Activated CD4-positive, alpha-beta T cell treated with anti-CD3 and anti-CD28 coated beads, Interleukin-2, amount 10 ng/mL, durations not matched to agents 7 days and 5 days (primary cell): ENCODE measurements around the gene KIF25. TPM values are rescaled to one million over a fixed set of nuclear protein-coding genes. Genes with fewer than 3 reads are reported as not detected.

ENCODE experiments used
- CTCF ChIA-PET: fragments of 350-600 bp; sonication (Branson Sonifier 250); formaldehyde crosslinking; loops from one replicate; lab custom pipeline; 2021; ENCODE audit warnings: antibody characterized with exemption; lab: Charles Lee
- POLR2A ChIA-PET: fragments of 350-600 bp; sonication (Branson Sonifier 250); formaldehyde crosslinking; loops from one replicate; lab custom pipeline; 2021; ENCODE audit warnings: antibody characterized with exemption; lab: Charles Lee
- DNase-seq: peaks from one replicate; pipeline ENCODE4 v3.0.0-alpha.2; 2020
- H3K27ac Mint-ChIP-seq: one replicate; pipeline ENCODE4 v1.8.0; 2021; ENCODE audit warnings: mild to moderate bottlenecking, moderate library complexity, mixed read lengths
- H3K27me3 Mint-ChIP-seq: one replicate; pipeline ENCODE4 v1.8.0; 2021; ENCODE audit warnings: mixed read lengths
- H3K36me3 Mint-ChIP-seq: one replicate; pipeline ENCODE4 v1.8.0; 2021; ENCODE audit warnings: low read depth, mixed read lengths
- H3K4me1 Mint-ChIP-seq: one replicate; pipeline ENCODE4 v1.8.0; 2021; ENCODE audit warnings: mixed read lengths
- H3K4me3 Mint-ChIP-seq: one replicate; pipeline ENCODE4 v1.8.0; 2021; ENCODE audit warnings: mild to moderate bottlenecking, moderate library complexity, mixed read lengths
- H3K9me3 Mint-ChIP-seq: one replicate; pipeline ENCODE4 v1.8.0; 2021; ENCODE audit warnings: mixed read lengths
- total RNA-seq, 2 experiments: library from RNA; stranded (reverse); gene quantifications; one replicate each; pipeline ENCODE4 v1.2.3, GENCODE V29; 2021

Gene KIF25
- total RNA-seq, 2 experiments from 2014 or later = not detected

- Mint-ChIP-seq H3K27me3 (no peaks in the 10 kb centered on the region), H3K9me3 (peaks cover 3% of the 10 kb centered on the region), H3K4me3 (no peak overlapping the region), H3K36me3 (no peaks in the 10 kb centered on the region), H3K4me1 (no peaks in the 10 kb centered on the region), H3K27ac (no peak overlapping the region)
- ChIA-PET POLR2A (no interaction called here), CTCF (no interaction called here)
- DNase-seq = no peak
Measured at GRCh38 chr6:168088161-168089053, 90.9 kb downstream of the KIF25 start.

- no peaks in the 10 kb centered on the region for H3K4me1 Mint-ChIP-seq
- peaks cover 3% of the 10 kb centered on the region for H3K9me3 Mint-ChIP-seq
- no peaks in the 10 kb centered on the region for H3K36me3 Mint-ChIP-seq
- ChIA-PET CTCF (no interaction called here), POLR2A (no interaction called here)
- no peak overlapping the region for H3K4me3 Mint-ChIP-seq
- H3K27ac Mint-ChIP-seq = no peak overlapping the region
- H3K27me3 Mint-ChIP-seq = no peaks in the 10 kb centered on the region
- no peak for DNase-seq
Measured at GRCh38 chr6:168089186-168090063, 92.0 kb downstream of the KIF25 start.

- no peak for DNase-seq
- ChIA-PET POLR2A (no interaction called here), CTCF (no interaction called here)
- Mint-ChIP-seq H3K4me3 (no peak overlapping the region), H3K27me3 (no peaks in the 10 kb centered on the region), H3K4me1 (no peaks in the 10 kb centered on the region), H3K9me3 (peaks cover 3% of the 10 kb centered on the region), H3K36me3 (no peaks in the 10 kb centered on the region), H3K27ac (no peak overlapping the region)
Measured at GRCh38 chr6:168090064-168090690, 92.7 kb downstream of the KIF25 start.

- Mint-ChIP-seq H3K27ac (no peak overlapping the region), H3K9me3 (peaks cover 3% of the 10 kb centered on the region), H3K27me3 (no peaks in the 10 kb centered on the region), H3K4me1 (no peaks in the 10 kb centered on the region), H3K36me3 (no peaks in the 10 kb centered on the region), H3K4me3 (no peak overlapping the region)
- CTCF ChIA-PET = no interaction called here
- DNase-seq = no peak
- POLR2A ChIA-PET = no interaction called here
Measured at GRCh38 chr6:168090706-168091105, 93.2 kb downstream of the KIF25 start.

- peaks cover 3% of the 10 kb centered on the region for H3K9me3 Mint-ChIP-seq
- POLR2A ChIA-PET = no interaction called here
- H3K4me3 Mint-ChIP-seq = no peak overlapping the region
- no peak overlapping the region for H3K27ac Mint-ChIP-seq
- H3K27me3 Mint-ChIP-seq = no peaks in the 10 kb centered on the region
- H3K4me1 Mint-ChIP-seq = no peaks in the 10 kb centered on the region
- CTCF ChIA-PET = no interaction called here
- no peak for DNase-seq
- no peaks in the 10 kb centered on the region for H3K36me3 Mint-ChIP-seq
Measured at GRCh38 chr6:168091381-168092264, 94.2 kb downstream of the KIF25 start.

GRCh38 chr6:168092541-168092940, 95.1 kb downstream of the KIF25 start:
- no peak for DNase-seq
- CTCF ChIA-PET = no interaction called here
- Mint-ChIP-seq H3K36me3 (no peaks in the 10 kb centered on the region), H3K4me3 (no peak overlapping the region), H3K27ac (no peak overlapping the region), H3K4me1 (no peaks in the 10 kb centered on the region), H3K27me3 (no peaks in the 10 kb centered on the region), H3K9me3 (peaks cover 3% of the 10 kb centered on the region)
- POLR2A ChIA-PET = no interaction called here

GRCh38 chr6:168093071-168093505, 95.6 kb downstream of the KIF25 start:
- CTCF ChIA-PET = no interaction called here

GRCh38 chr6:168093634-168094033, 96.2 kb downstream of the KIF25 start:
- CTCF ChIA-PET = no interaction called here
- H3K4me3 Mint-ChIP-seq = no peak overlapping the region
- H3K36me3 Mint-ChIP-seq = no peaks in the 10 kb centered on the region
- POLR2A ChIA-PET = no interaction called here
- H3K4me1 Mint-ChIP-seq = no peaks in the 10 kb centered on the region
- no peak for DNase-seq
- H3K27ac Mint-ChIP-seq = no peak overlapping the region
- no peaks in the 10 kb centered on the region for H3K27me3 Mint-ChIP-seq
- H3K9me3 Mint-ChIP-seq = peaks cover 3% of the 10 kb centered on the region

More at GRCh38 chr6:168093071-168093505, 95.6 kb downstream of the KIF25 start:
- Mint-ChIP-seq H3K4me3 (no peak overlapping the region), H3K9me3 (peaks cover 3% of the 10 kb centered on the region), H3K4me1 (no peaks in the 10 kb centered on the region), H3K27me3 (no peaks in the 10 kb centered on the region), H3K27ac (no peak overlapping the region), H3K36me3 (no peaks in the 10 kb centered on the region)
- POLR2A ChIA-PET = no interaction called here
- no peak for DNase-seq

Other genes starting within 250 kb of the KIF25 start
- gene AFDN, start 170.8 kb upstream of the KIF25 start, total RNA-seq = 10 to 100 TPM; 18.6 to 20.6 TPM
- not detected for gene FRMD1, start 81.5 kb downstream of the KIF25 start, total RNA-seq